ENCODE measurements around the gene PDXK. TPM values are rescaled to one million over a fixed set of nuclear protein-coding genes. Genes with fewer than 3 reads are reported as not detected.

The PDXK gene
- total RNA-seq, 1 donor from 2014 or later = 54.0 TPM

GRCh38 chr21:43703035-43703880 is 15.7 kb upstream of the PDXK start:
- TF ChIP-seq EZH2 (IDR thresholded peaks at IDR 0.05) (no peak), EZH2phosphoT487 (IDR thresholded peaks at IDR 0.05) (no peak), CTCF (IDR thresholded peaks at IDR 0.05) (no peak)
- Mint-ChIP-seq H3K27ac (peak overlapping the region; percentile 34), H3K27me3 (ENCODE audit: insufficient read depth, low read depth) (peaks cover 8% of the 10 kb centered on the region), H3K4me1 (peaks cover 31% of the 10 kb centered on the region), H3K9me3 (no peaks in the 10 kb centered on the region), H3K4me3 (peak overlapping the region; percentile 33), H3K36me3 (no peaks in the 10 kb centered on the region)
- Histone ChIP-seq H3F3A (ENCODE audit: low read depth) (peaks cover 16% of the 10 kb centered on the region), H3K4me2 (peak overlapping the region; percentile 30), H3K79me2 (ENCODE audit: low read depth) (no peaks in the 10 kb centered on the region), H3K4me3 (no peak overlapping the region), H2AFZ (replicated peaks) (peak overlapping the region; percentile 31), H3K9ac (no peak overlapping the region), H3K27me3 (no peaks in the 10 kb centered on the region), H3K27ac (no peak overlapping the region), H3K36me3 (no peaks in the 10 kb centered on the region), H3K4me1 (peaks cover 15% of the 10 kb centered on the region), H4K20me1 (ENCODE audit: low read depth) (no peaks in the 10 kb centered on the region), H3K9me3 (ENCODE audit: low read depth) (no peaks in the 10 kb centered on the region)
- peak; percentile 59 for DNase-seq (ENCODE audit: low spot score)

GRCh38 chr21:43707462-43707861 is 11.5 kb upstream of the PDXK start:
- TF ChIP-seq EZH2phosphoT487 (IDR thresholded peaks at IDR 0.05) (no peak), EZH2 (IDR thresholded peaks at IDR 0.05) (no peak), CTCF (IDR thresholded peaks at IDR 0.05) (no peak)
- peaks cover 11% of the 10 kb centered on the region for H3K27me3 Mint-ChIP-seq (ENCODE audit: insufficient read depth, low read depth)
- no peak overlapping the region for H3K27ac Mint-ChIP-seq

GRCh38 chr21:43708745-43709381 is 10.1 kb upstream of the PDXK start:
- H3K27ac Mint-ChIP-seq = no peak overlapping the region
- no peak overlapping the region for H3K4me2 ChIP-seq
- DNase-seq (ENCODE audit: low spot score) = no peak
- peaks cover 12% of the 10 kb centered on the region for H3K4me1 Mint-ChIP-seq
- peaks cover under 1% of the 10 kb centered on the region for H3F3A ChIP-seq (ENCODE audit: low read depth)
- no peaks in the 10 kb centered on the region for H4K20me1 ChIP-seq (ENCODE audit: low read depth)
- H3K9me3 ChIP-seq (ENCODE audit: low read depth) = no peaks in the 10 kb centered on the region
- H3K9me3 Mint-ChIP-seq = no peaks in the 10 kb centered on the region
- no peak overlapping the region for H3K9ac ChIP-seq
- no peaks in the 10 kb centered on the region for H3K4me1 ChIP-seq
- peak overlapping the region; percentile 52 for H3K4me3 Mint-ChIP-seq
- no peaks in the 10 kb centered on the region for H3K79me2 ChIP-seq (ENCODE audit: low read depth)
- TF ChIP-seq CTCF (IDR thresholded peaks at IDR 0.05) (no peak), EZH2 (IDR thresholded peaks at IDR 0.05) (no peak), EZH2phosphoT487 (IDR thresholded peaks at IDR 0.05) (no peak)
- no peak overlapping the region for H3K4me3 ChIP-seq
- H3K27me3 Mint-ChIP-seq (ENCODE audit: insufficient read depth, low read depth) = peaks cover 10% of the 10 kb centered on the region
- H3K27ac ChIP-seq = no peak overlapping the region
- H2AFZ ChIP-seq (replicated peaks) = no peak overlapping the region
- H3K27me3 ChIP-seq = no peaks in the 10 kb centered on the region
- H3K36me3 Mint-ChIP-seq = no peaks in the 10 kb centered on the region
- H3K36me3 ChIP-seq = no peaks in the 10 kb centered on the region

More at GRCh38 chr21:43707462-43707861, 11.5 kb upstream of the PDXK start:
- Histone ChIP-seq H3K4me3 (no peak overlapping the region), H3K9me3 (ENCODE audit: low read depth) (no peaks in the 10 kb centered on the region), H3K79me2 (ENCODE audit: low read depth) (no peaks in the 10 kb centered on the region), H3K4me1 (peaks cover 12% of the 10 kb centered on the region), H3K36me3 (no peaks in the 10 kb centered on the region), H3K4me2 (no peak overlapping the region), H4K20me1 (ENCODE audit: low read depth) (no peaks in the 10 kb centered on the region), H3K9ac (no peak overlapping the region), H3F3A (ENCODE audit: low read depth) (peaks cover 13% of the 10 kb centered on the region), H3K27ac (no peak overlapping the region), H3K27me3 (no peaks in the 10 kb centered on the region), H2AFZ (replicated peaks) (no peak overlapping the region)
- peaks cover 21% of the 10 kb centered on the region for H3K4me1 Mint-ChIP-seq
- H3K4me3 Mint-ChIP-seq = no peak overlapping the region
- DNase-seq (ENCODE audit: low spot score) = no peak
- no peaks in the 10 kb centered on the region for H3K36me3 Mint-ChIP-seq
- no peaks in the 10 kb centered on the region for H3K9me3 Mint-ChIP-seq
